MCF 10A (cell line): Measurements from ENCODE around the gene OXSR1. TPM values are rescaled to one million over a fixed set of nuclear protein-coding genes. Genes with fewer than 3 reads are reported as not detected.

ENCODE experiments used
- BruUV-seq: library from RNA; stranded (reverse); fragments of 400-500 nt; replicated peaks from 2 replicates; lab custom pipeline; 2021; lab: Mats Ljungman, UMichigan
- CTCF ChIA-PET: fragments of 300-600 bp; sonication (Branson Sonifier 250); formaldehyde crosslinking; extraction: SDS; loops from one replicate; lab custom pipeline; 2021; ENCODE audit warnings: antibody characterized with exemption, inconsistent platforms; lab: Yijun Ruan, JAX
- POLR2A ChIA-PET: fragments of 300-600, 350-650 bp; sonication (Branson Sonifier 250); formaldehyde crosslinking; extraction: SDS; loops from one replicate; lab custom pipeline; 2020; ENCODE audit warnings: antibody characterized with exemption, inconsistent platforms; lab: Yijun Ruan, JAX
- DNase-seq: peaks from one replicate; pipeline ENCODE4 v3.0.0-alpha.2; 2018; ENCODE audit not compliant: unreplicated experiment
- H3K27ac Mint-ChIP-seq: one replicate; pipeline ENCODE4 v1.8.0; 2022; ENCODE audit warnings: mild to moderate bottlenecking, low read depth, mixed read lengths; ENCODE audit not compliant: unreplicated experiment
- H3K27me3 Mint-ChIP-seq: one replicate; pipeline ENCODE4 v1.8.0; 2022; ENCODE audit warnings: mixed read lengths; ENCODE audit not compliant: insufficient read depth, unreplicated experiment
- H3K36me3 Mint-ChIP-seq: one replicate; pipeline ENCODE4 v1.8.0; 2022; ENCODE audit warnings: mild to moderate bottlenecking, moderate library complexity, mixed read lengths; ENCODE audit not compliant: insufficient read depth, unreplicated experiment
- H3K4me1 Mint-ChIP-seq: one replicate; pipeline ENCODE4 v1.8.0; 2022; ENCODE audit warnings: mixed read lengths; ENCODE audit not compliant: insufficient read depth, unreplicated experiment
- H3K4me3 Mint-ChIP-seq: one replicate; pipeline ENCODE4 v1.8.0; 2022; ENCODE audit warnings: mild to moderate bottlenecking, moderate library complexity, mixed read lengths; ENCODE audit not compliant: unreplicated experiment
- H3K9me3 Mint-ChIP-seq: one replicate; pipeline ENCODE4 v1.8.0; 2022; ENCODE audit warnings: mixed read lengths; ENCODE audit not compliant: unreplicated experiment
- CTCF ChIP-seq: fragments of 200-600 bp; IDR thresholded peaks from one replicate; pipeline ENCODE4 v1.8.0; 2022; ENCODE audit warnings: antibody characterized with exemption, mild to moderate bottlenecking; ENCODE audit not compliant: unreplicated experiment
- intact Hi-C: fragments of 100-400 bp; cut with micrococcal nuclease; formaldehyde crosslinking; loops from 2 replicates; pipeline ENCODE4 v1.14.1; 2022
- total RNA-seq: library from RNA; stranded (reverse); gene quantifications from 2 replicates; pipeline ENCODE4 v1.2.3, GENCODE V29; 2022

The OXSR1 gene
- total RNA-seq, 1 experiment from 2014 or later, result 75.5 TPM

- H3K4me3 Mint-ChIP-seq, result peak overlapping the region; percentile 87
- intact Hi-C loops, result loop anchor here (1.0 to 2.0 kb wide), 3 partner anchors 12 to 81 kb away; partner anchors contain the start of gene MYD88
- CTCF ChIA-PET, result interaction anchor here (0.6 to 3.0 kb wide), 9 partner anchors 11 to 840 kb away, joined by 3 to 8 read pairs (median 5); partner anchors contain the start of genes ACAA1 and XYLB
- no peaks in the 10 kb centered on the region for H3K9me3 Mint-ChIP-seq
- H3K36me3 Mint-ChIP-seq, result peaks cover 24% of the 10 kb centered on the region
- H3K4me1 Mint-ChIP-seq, result peaks cover 29% of the 10 kb centered on the region
- H3K27me3 Mint-ChIP-seq, result no peaks in the 10 kb centered on the region
- H3K27ac Mint-ChIP-seq, result peak overlapping the region; percentile 93
- no peak for TF ChIP-seq CTCF
- DNase-seq, result peak; percentile 51
- no TSS peak for BruUV-seq
- POLR2A ChIA-PET, result interaction anchor here (0.6 to 5.8 kb wide), 32 partner anchors 8 to 1645 kb away, joined by 3 to 188 read pairs (median 4); partner anchors contain the start of genes ACAA1 and MYD88
Measured at GRCh38 chr3:38165722-38166387, 518 bp downstream of the OXSR1 start.

GRCh38 chr3:38167591-38167990, 2.3 kb downstream of the OXSR1 start:
- CTCF ChIA-PET, result interaction anchor here (0.7 to 1.8 kb wide), 3 partner anchors 13 to 43 kb away, joined by 3 to 7 read pairs (median 6); partner anchors contain the start of gene ACAA1
- intact Hi-C loops, result no loop called here
- Mint-ChIP-seq H3K4me3 (peak overlapping the region; percentile 87), H3K4me1 (peaks cover 34% of the 10 kb centered on the region), H3K27me3 (no peaks in the 10 kb centered on the region), H3K27ac (peak overlapping the region; percentile 93), H3K36me3 (peaks cover 28% of the 10 kb centered on the region), H3K9me3 (no peaks in the 10 kb centered on the region)
- POLR2A ChIA-PET, result interaction anchor here (1.0 to 5.8 kb wide), 8 partner anchors 10 to 61 kb away, joined by 3 to 188 read pairs (median 24); partner anchors contain the start of genes ACAA1 and MYD88
- DNase-seq, result no peak
- no peak for TF ChIP-seq CTCF
- no TSS peak for BruUV-seq

- ChIA-PET POLR2A (interaction anchor here (2.4 to 5.8 kb wide), 2 partner anchors 9 to 30 kb away, joined by 10 to 188 read pairs; partner anchors contain the start of genes ACAA1 and MYD88), CTCF (interaction anchor here (1.7 kb wide), 1 partner anchor 14 kb away, joined by 6 read pairs; no protein-coding TSS in a partner anchor)
- intact Hi-C loops, result no loop called here
- Mint-ChIP-seq H3K27ac (peak overlapping the region; percentile 93), H3K4me1 (peaks cover 34% of the 10 kb centered on the region), H3K4me3 (peak overlapping the region; percentile 87), H3K36me3 (peaks cover 26% of the 10 kb centered on the region), H3K9me3 (no peaks in the 10 kb centered on the region), H3K27me3 (no peaks in the 10 kb centered on the region)
- no peak for TF ChIP-seq CTCF
- DNase-seq, result peak; percentile 53
- TSS peak; percentile 21 for BruUV-seq
Measured at GRCh38 chr3:38168151-38169026, 3.1 kb downstream of the OXSR1 start.
